ENCODE results near the gene ZNF276.
"Not testable (repeated sequence)": the region's sequence is repeated elsewhere in the genome, so short reads cannot be mapped to it uniquely, and the experiment has no call there.

Gene ZNF276

GRCh38 chr16:89738538-89739317 lies 17.4 kb downstream of the ZNF276 start:
- no peak for DNase-seq

GRCh38 chr16:89739383-89739782 lies 18.0 kb downstream of the ZNF276 start:
- no peak for DNase-seq

GRCh38 chr16:89741342-89742014 lies 20.1 kb downstream of the ZNF276 start:
- DNase-seq = no peak

- DNase-seq = no peak
Observed at GRCh38 chr16:89742948-89743347, 21.6 kb downstream of the ZNF276 start.

- no peak for DNase-seq
Observed at GRCh38 chr16:89744813-89745212, 23.5 kb downstream of the ZNF276 start.

- no peak for DNase-seq
Observed at GRCh38 chr16:89746043-89746442, 24.7 kb downstream of the ZNF276 start.

GRCh38 chr16:89748076-89748475 lies 26.7 kb downstream of the ZNF276 start:
- DNase-seq = no peak

GRCh38 chr16:89748921-89749320 lies 27.6 kb downstream of the ZNF276 start:
- DNase-seq = no peak

GRCh38 chr16:89749637-89750036 lies 28.3 kb downstream of the ZNF276 start:
- DNase-seq = no peak

GRCh38 chr16:89759746-89760340 lies 38.5 kb downstream of the ZNF276 start:
- DNase-seq = no peak

GRCh38 chr16:89761304-89761922 lies 40.1 kb downstream of the ZNF276 start:
- no peak for DNase-seq

- no peak for DNase-seq
Observed at GRCh38 chr16:89764711-89765201, 43.4 kb downstream of the ZNF276 start.

GRCh38 chr16:89765292-89765830 lies 44.0 kb downstream of the ZNF276 start:
- no peak for DNase-seq

- DNase-seq = no peak
Observed at GRCh38 chr16:89770367-89770766, 49.0 kb downstream of the ZNF276 start.

GRCh38 chr16:89775223-89775622 lies 53.9 kb downstream of the ZNF276 start:
- DNase-seq = no peak

GRCh38 chr16:89778211-89778610 lies 56.9 kb downstream of the ZNF276 start:
- DNase-seq = not testable (repeated sequence)

- no peak for DNase-seq
Observed at GRCh38 chr16:89779231-89779908, 58.0 kb downstream of the ZNF276 start.

- no peak for DNase-seq
Observed at GRCh38 chr16:89779909-89780305, 58.6 kb downstream of the ZNF276 start.

GRCh38 chr16:89782489-89782888 lies 61.2 kb downstream of the ZNF276 start:
- no peak for DNase-seq

GRCh38 chr16:89783952-89784351 lies 62.6 kb downstream of the ZNF276 start:
- DNase-seq = not testable (repeated sequence)

GRCh38 chr16:89784406-89784805 lies 63.1 kb downstream of the ZNF276 start:
- no peak for DNase-seq

GRCh38 chr16:89785523-89786155 lies 64.3 kb downstream of the ZNF276 start:
- DNase-seq = no peak
